T-helper 1 cell treated with Interleukin-12 subunit alpha and Interleukin-12 subunit beta and Interleukin-4 antibody, amounts not matched to agents 30 μg/mL and 1 μg/mL, for 36 hours (primary cell): ENCODE results near the gene CCDC78.

ENCODE experiments used
- H3K27ac Mint-ChIP-seq: one replicate; pipeline ENCODE4 v1.8.0; 2021; ENCODE audit warnings: mild to moderate bottlenecking, mixed read lengths
- H3K27me3 Mint-ChIP-seq: one replicate; pipeline ENCODE4 v1.8.0; 2021; ENCODE audit warnings: low read depth, mixed read lengths
- H3K36me3 Mint-ChIP-seq: one replicate; pipeline ENCODE4 v1.8.0; 2021; ENCODE audit warnings: low read depth, mixed read lengths
- H3K4me1 Mint-ChIP-seq: one replicate; pipeline ENCODE4 v1.8.0; 2021; ENCODE audit warnings: low read depth, mixed read lengths
- H3K4me3 Mint-ChIP-seq: one replicate; pipeline ENCODE4 v1.8.0; 2021; ENCODE audit warnings: mild to moderate bottlenecking, moderate library complexity, mixed read lengths
- H3K9me3 Mint-ChIP-seq: one replicate; pipeline ENCODE4 v1.8.0; 2021; ENCODE audit warnings: mixed read lengths

The CCDC78 gene

GRCh38 chr16:726188-726437 lies 130 bp downstream of the CCDC78 start:
- H3K36me3 Mint-ChIP-seq, result no peaks in the 10 kb centered on the region
- no peak overlapping the region for H3K27ac Mint-ChIP-seq
- no peak overlapping the region for H3K4me3 Mint-ChIP-seq
- peaks cover 1% of the 10 kb centered on the region for H3K4me1 Mint-ChIP-seq
- no peaks in the 10 kb centered on the region for H3K9me3 Mint-ChIP-seq
- peaks cover 4% of the 10 kb centered on the region for H3K27me3 Mint-ChIP-seq

DNA sequence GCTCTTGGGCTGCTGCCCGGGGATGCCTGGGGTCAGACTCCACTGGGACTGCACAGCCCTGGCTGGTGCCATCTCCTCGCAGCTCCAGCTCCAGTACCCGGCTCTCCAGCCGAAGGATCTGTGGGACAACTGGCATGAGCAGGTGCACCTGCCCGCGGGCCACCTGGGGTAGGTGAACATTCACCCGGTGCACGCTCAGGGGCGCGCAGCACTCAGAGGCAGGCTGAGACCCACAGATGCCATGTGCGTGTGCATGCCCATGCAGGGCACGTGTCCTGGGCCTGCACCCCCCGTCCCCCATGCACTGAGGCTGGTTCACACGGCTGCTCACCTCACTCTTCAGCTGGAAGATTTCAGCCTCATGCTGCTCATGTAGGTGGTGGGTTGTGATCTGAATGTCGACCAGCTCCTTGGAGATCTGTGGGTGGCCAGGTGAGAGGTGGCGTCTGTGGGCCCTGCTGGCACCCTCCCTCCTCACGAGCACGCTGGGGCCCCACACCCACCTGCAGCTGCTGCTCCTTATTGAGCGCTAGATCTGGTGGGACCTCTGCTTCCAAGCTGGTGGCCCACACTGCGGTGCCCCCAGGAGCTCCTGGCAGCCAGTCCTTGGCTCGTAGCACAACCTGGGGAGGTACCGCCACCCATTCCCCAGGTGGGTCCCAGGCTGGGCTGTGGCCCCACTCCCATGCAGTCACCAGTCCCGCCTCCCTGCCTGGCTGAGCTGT lies 618 bp downstream of the CCDC78 start:
- Mint-ChIP-seq H3K4me3 (no peak overlapping the region), H3K4me1 (peaks cover 1% of the 10 kb centered on the region), H3K36me3 (no peaks in the 10 kb centered on the region), H3K27ac (no peak overlapping the region), H3K27me3 (peaks cover 4% of the 10 kb centered on the region), H3K9me3 (no peaks in the 10 kb centered on the region)

DNA sequence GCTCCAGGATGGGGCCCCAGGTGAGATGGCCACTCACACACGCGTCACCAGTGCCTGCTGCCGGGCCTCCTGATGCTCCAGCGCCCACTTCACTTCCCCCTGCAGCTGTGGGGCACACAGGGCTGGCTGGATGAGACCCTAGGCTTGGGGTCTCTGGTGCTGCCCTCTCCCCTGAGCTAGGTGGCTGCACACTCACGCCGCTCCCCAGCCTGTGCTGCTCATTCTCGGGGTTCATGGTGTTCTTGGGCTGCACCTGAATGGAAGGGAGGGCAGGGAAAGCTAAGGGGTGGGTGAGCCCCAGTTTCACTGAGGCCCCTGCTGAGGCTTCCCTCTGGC lies 1.2 kb downstream of the CCDC78 start:
- Mint-ChIP-seq H3K36me3 (no peaks in the 10 kb centered on the region), H3K4me3 (no peak overlapping the region), H3K9me3 (no peaks in the 10 kb centered on the region), H3K27me3 (peaks cover 4% of the 10 kb centered on the region), H3K4me1 (peaks cover 6% of the 10 kb centered on the region), H3K27ac (no peak overlapping the region)

- Mint-ChIP-seq H3K27me3 (peaks cover 7% of the 10 kb centered on the region), H3K9me3 (no peaks in the 10 kb centered on the region), H3K4me1 (peaks cover 6% of the 10 kb centered on the region), H3K27ac (no peak overlapping the region), H3K36me3 (no peaks in the 10 kb centered on the region), H3K4me3 (no peak overlapping the region)
These were observed 1.8 kb downstream of the CCDC78 start for GRCh38 chr16:724188-725040.

- Mint-ChIP-seq H3K36me3 (no peaks in the 10 kb centered on the region), H3K27ac (no peak overlapping the region), H3K4me1 (peaks cover 6% of the 10 kb centered on the region), H3K4me3 (no peak overlapping the region), H3K27me3 (peaks cover 14% of the 10 kb centered on the region), H3K9me3 (no peaks in the 10 kb centered on the region)
These were observed 2.5 kb downstream of the CCDC78 start for GRCh38 chr16:723695-724094.

- Mint-ChIP-seq H3K4me1 (peaks cover 6% of the 10 kb centered on the region), H3K36me3 (no peaks in the 10 kb centered on the region), H3K4me3 (no peak overlapping the region), H3K27ac (no peak overlapping the region), H3K9me3 (no peaks in the 10 kb centered on the region), H3K27me3 (peaks cover 16% of the 10 kb centered on the region)
These were observed 3.2 kb downstream of the CCDC78 start for GRCh38 chr16:722835-723633.

DNA sequence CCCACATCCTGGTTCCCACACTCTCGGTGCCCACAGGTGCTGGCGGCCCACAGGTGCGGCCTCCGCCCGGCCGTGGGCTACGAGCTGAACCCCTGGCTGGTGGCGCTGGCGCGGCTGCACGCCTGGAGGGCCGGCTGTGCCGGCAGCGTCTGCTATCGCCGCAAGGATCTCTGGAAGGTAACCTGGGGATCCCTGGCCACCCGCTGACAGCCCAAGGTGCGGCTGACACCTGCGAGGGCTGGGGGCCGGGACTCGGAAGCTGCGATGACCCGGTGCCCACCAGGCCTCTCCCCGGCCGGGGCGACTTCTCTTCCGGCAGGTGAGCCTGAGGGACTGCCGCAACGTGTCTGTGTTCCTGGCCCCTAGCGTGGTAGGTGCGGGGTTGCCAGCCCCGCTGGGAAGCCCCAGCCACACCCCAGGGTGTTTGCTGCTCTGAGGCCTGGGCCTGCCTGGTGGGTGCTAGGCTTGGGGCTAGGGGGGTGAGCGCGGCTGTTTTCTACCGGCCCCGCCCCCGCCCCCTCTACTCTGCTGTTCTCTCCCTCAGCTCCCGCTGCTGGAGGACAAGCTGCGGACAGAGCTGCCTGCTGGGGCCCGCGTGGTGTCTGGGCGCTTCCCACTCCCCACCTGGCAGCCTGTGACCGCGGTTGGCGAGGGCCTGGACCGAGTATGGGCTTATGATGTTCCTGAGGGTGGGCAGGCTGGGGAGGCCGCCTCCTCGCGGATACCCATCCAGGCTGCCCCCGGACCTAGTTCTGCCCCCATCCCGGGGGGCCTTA lies 4.3 kb downstream of the CCDC78 start:
- Mint-ChIP-seq H3K27ac (no peak overlapping the region), H3K4me1 (peaks cover 6% of the 10 kb centered on the region)

DNA sequence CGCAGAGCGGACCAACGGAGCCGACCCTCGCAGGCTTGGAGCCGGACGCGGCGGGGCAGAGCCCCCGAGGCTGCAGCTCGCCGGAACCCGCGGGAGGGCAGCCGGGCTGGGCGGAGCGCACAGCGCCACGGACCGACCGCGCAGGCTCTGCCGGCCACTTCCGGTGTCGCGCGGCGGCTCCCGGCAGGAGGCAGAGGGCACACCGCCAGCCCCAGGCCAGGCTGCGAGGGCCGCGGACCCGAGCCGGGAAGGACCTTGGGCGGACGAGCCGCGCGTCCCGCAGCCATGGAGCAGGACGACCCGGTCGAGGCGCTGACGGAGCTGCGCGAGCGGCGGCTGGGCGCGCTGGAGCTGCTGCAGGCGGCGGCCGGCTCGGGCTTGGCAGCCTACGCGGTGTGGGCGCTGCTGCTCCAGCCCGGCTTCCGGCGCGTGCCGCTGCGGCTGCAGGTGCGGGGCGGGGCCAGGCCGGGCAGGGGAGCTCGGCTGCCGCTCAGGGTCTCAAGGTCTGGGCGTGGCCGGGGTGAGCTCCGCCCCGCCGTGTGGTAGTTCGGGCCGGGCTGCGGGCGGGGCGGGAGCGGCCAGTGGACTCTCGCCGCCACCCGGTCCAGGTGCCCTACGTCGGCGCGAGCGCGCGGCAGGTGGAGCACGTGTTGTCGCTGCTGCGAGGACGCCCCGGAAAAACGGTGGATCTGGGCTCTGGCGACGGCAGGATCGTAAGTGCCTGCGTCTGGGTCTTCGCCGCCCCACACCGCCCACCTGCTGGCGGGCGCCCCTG lies 5.1 kb downstream of the CCDC78 start, which contains the start of gene ANTKMT:
Gene ANTKMT, plus strand, starts transcription at position 157 of the 775 bp plus-strand sequence. Its CDS starts 129 bp downstream, at position 286.
- H3K27ac Mint-ChIP-seq, result no peak within 1 kb of the TSS
- H3K36me3 Mint-ChIP-seq, result no peaks in the 10 kb centered on the region
- peaks cover 20% of the 10 kb centered on the region for H3K27me3 Mint-ChIP-seq
- H3K4me3 Mint-ChIP-seq, result peak within 1 kb of the TSS; percentile 71
- peaks cover 6% of the 10 kb centered on the region for H3K4me1 Mint-ChIP-seq
- H3K9me3 Mint-ChIP-seq, result no peaks in the 10 kb centered on the region

More for the DNA sequence above, 4.3 kb downstream of the CCDC78 start:
- no peaks in the 10 kb centered on the region for H3K9me3 Mint-ChIP-seq
- H3K36me3 Mint-ChIP-seq, result no peaks in the 10 kb centered on the region
- H3K4me3 Mint-ChIP-seq, result peak overlapping the region; percentile 25
- peaks cover 16% of the 10 kb centered on the region for H3K27me3 Mint-ChIP-seq

DNA sequence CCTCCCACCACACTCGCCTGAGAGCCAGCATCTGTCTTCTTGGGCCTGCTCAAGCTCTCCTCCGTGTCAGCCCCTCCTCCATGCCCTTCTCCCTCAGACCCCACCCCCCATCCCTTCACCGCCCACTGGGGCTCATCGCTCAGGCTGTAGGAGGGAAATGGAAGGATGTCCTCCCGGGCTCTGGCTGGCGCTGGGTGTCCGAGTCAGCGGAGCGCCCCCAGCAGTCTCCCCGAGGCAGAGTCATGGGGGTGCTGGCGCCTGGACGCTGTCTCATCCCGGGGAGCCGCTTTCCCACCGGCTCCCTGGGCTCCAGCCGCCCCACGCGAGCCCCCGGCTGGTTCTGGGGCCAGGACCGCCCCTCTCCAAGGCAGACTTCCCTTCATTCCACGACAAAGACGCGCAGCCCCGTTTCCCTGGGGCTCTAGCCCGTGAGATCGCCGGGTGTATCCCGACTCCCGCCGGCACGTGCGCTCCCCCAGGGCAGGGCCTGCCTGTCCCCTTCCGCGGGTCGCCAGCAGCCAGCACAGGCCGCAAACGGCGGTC lies 5.7 kb downstream of the CCDC78 start:
- Mint-ChIP-seq H3K4me3 (peak overlapping the region; percentile 71), H3K9me3 (no peaks in the 10 kb centered on the region)

GRCh38 chr16:719815-720446 lies 6.3 kb downstream of the CCDC78 start:
- Mint-ChIP-seq H3K9me3 (no peaks in the 10 kb centered on the region), H3K36me3 (no peaks in the 10 kb centered on the region), H3K27ac (no peak overlapping the region), H3K27me3 (peaks cover 21% of the 10 kb centered on the region), H3K4me1 (peaks cover 6% of the 10 kb centered on the region), H3K4me3 (peak overlapping the region; percentile 71)

More for the DNA sequence above, 5.7 kb downstream of the CCDC78 start:
- Mint-ChIP-seq H3K36me3 (no peaks in the 10 kb centered on the region), H3K27ac (no peak overlapping the region), H3K27me3 (peaks cover 21% of the 10 kb centered on the region), H3K4me1 (peaks cover 6% of the 10 kb centered on the region)

- H3K27me3 Mint-ChIP-seq, result peaks cover 24% of the 10 kb centered on the region
- no peaks in the 10 kb centered on the region for H3K36me3 Mint-ChIP-seq
- no peaks in the 10 kb centered on the region for H3K9me3 Mint-ChIP-seq
- H3K4me3 Mint-ChIP-seq, result no peak overlapping the region
- H3K27ac Mint-ChIP-seq, result no peak overlapping the region
- H3K4me1 Mint-ChIP-seq, result peaks cover 6% of the 10 kb centered on the region
These were observed 7.3 kb downstream of the CCDC78 start for GRCh38 chr16:718922-719321.

GRCh38 chr16:718389-718788 lies 7.9 kb downstream of the CCDC78 start:
- Mint-ChIP-seq H3K9me3 (no peaks in the 10 kb centered on the region), H3K27ac (no peak overlapping the region), H3K4me1 (peaks cover 6% of the 10 kb centered on the region), H3K27me3 (peaks cover 28% of the 10 kb centered on the region), H3K4me3 (no peak overlapping the region), H3K36me3 (no peaks in the 10 kb centered on the region)
